ENCODE data around the gene ARL6. TPM values are rescaled to one million over a fixed set of nuclear protein-coding genes. Genes with fewer than 3 reads are reported as not detected.

ARL6 gene
- total RNA-seq, 1 donor from 2014 or later, result 6.1 TPM

- Mint-ChIP-seq H3K4me3 (ENCODE audit: unreplicated experiment) (peak overlapping the region; percentile 99), H3K27ac (ENCODE audit: unreplicated experiment) (no peak overlapping the region), H3K36me3 (ENCODE audit: unreplicated experiment) (peaks cover 11% of the 10 kb centered on the region), H3K4me1 (ENCODE audit: unreplicated experiment) (peaks cover 21% of the 10 kb centered on the region), H3K27me3 (ENCODE audit: unreplicated experiment) (peaks cover 7% of the 10 kb centered on the region), H3K9me3 (ENCODE audit: unreplicated experiment) (peaks cover 5% of the 10 kb centered on the region)
- TF ChIP-seq, protein P1, sequence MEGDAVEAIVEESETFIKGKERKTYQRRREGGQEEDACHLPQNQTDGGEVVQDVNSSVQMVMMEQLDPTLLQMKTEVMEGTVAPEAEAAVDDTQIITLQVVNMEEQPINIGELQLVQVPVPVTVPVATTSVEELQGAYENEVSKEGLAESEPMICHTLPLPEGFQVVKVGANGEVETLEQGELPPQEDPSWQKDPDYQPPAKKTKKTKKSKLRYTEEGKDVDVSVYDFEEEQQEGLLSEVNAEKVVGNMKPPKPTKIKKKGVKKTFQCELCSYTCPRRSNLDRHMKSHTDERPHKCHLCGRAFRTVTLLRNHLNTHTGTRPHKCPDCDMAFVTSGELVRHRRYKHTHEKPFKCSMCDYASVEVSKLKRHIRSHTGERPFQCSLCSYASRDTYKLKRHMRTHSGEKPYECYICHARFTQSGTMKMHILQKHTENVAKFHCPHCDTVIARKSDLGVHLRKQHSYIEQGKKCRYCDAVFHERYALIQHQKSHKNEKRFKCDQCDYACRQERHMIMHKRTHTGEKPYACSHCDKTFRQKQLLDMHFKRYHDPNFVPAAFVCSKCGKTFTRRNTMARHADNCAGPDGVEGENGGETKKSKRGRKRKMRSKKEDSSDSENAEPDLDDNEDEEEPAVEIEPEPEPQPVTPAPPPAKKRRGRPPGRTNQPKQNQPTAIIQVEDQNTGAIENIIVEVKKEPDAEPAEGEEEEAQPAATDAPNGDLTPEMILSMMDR (IDR thresholded peaks at IDR 0.05), result no peak
- DNase-seq (ENCODE audit: extremely low spot score, unreplicated experiment), result no peak
Measured at GRCh38 chr3:97765336-97765735, 778 bp downstream of the ARL6 start.

- Mint-ChIP-seq H3K27ac (ENCODE audit: unreplicated experiment) (no peak overlapping the region), H3K4me3 (ENCODE audit: unreplicated experiment) (no peak overlapping the region), H3K9me3 (ENCODE audit: unreplicated experiment) (peaks cover 21% of the 10 kb centered on the region), H3K36me3 (ENCODE audit: unreplicated experiment) (peaks cover 36% of the 10 kb centered on the region), H3K27me3 (ENCODE audit: unreplicated experiment) (no peaks in the 10 kb centered on the region), H3K4me1 (ENCODE audit: unreplicated experiment) (peaks cover 9% of the 10 kb centered on the region)
- DNase-seq (ENCODE audit: extremely low spot score, unreplicated experiment), result no peak
- TF ChIP-seq, protein P1 (IDR thresholded peaks at IDR 0.05), result no peak
Measured at GRCh38 chr3:97772926-97773325, 8.4 kb downstream of the ARL6 start.

DNA sequence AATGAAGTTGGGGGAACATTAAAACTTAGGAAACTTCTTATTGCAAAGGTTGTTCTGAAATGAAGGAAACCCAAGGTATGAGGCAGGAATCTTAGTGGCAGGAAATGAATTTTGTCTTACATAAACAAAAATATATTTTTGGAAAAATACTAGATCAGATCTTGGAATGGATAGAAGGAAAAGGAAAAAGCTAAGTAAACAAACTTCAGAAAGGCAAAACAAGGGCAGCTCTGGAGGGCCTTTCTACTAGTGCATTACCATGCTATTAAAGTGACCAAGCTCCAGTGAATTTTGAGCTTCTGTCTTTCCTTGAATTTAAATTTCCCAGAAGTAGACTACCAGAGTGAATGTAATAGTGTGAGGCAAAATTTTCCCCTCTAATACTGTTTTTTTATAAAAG lies 13.6 kb downstream of the ARL6 start:
- Mint-ChIP-seq H3K27ac (ENCODE audit: unreplicated experiment) (peak overlapping the region; percentile 12), H3K4me3 (ENCODE audit: unreplicated experiment) (no peak overlapping the region)

DNA sequence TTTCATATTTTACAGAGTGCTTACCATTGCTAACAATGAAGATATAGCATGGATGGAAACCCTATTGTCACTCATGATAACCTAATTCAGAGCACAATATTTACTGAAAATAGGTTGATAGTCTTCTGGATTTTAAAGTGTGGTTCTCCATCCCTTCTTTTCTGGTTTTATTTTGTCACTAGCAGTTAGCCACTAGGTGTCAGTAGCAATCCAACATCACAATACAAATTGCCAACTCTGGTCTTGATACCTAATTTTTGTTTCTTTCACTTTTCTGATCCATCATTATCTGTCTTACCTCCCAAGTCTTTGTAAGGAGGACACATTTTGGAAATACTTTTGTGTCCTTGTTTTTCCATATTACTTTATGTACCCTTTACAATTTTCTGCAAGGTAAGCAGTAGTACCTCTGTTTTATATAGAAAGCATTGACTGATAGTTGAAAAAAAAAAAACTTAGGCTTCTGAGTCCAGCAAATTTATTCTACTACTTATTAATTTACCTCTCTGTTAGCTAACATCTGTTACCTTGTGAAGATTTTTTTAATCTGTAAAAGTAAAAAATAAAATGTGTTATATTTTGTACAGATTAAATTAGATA lies 29.0 kb downstream of the ARL6 start:
- Mint-ChIP-seq H3K27ac (ENCODE audit: unreplicated experiment) (no peak overlapping the region), H3K9me3 (ENCODE audit: unreplicated experiment) (no peaks in the 10 kb centered on the region), H3K4me1 (ENCODE audit: unreplicated experiment) (no peaks in the 10 kb centered on the region), H3K27me3 (ENCODE audit: unreplicated experiment) (no peaks in the 10 kb centered on the region), H3K36me3 (ENCODE audit: unreplicated experiment) (no peaks in the 10 kb centered on the region), H3K4me3 (ENCODE audit: unreplicated experiment) (no peak overlapping the region)
- TF ChIP-seq, protein P1 (IDR thresholded peaks at IDR 0.05), result peak; percentile 88
- no peak for DNase-seq (ENCODE audit: extremely low spot score, unreplicated experiment)

More for the DNA sequence above, 13.6 kb downstream of the ARL6 start:
- Mint-ChIP-seq H3K36me3 (ENCODE audit: unreplicated experiment) (peaks cover 7% of the 10 kb centered on the region), H3K9me3 (ENCODE audit: unreplicated experiment) (no peaks in the 10 kb centered on the region), H3K27me3 (ENCODE audit: unreplicated experiment) (no peaks in the 10 kb centered on the region), H3K4me1 (ENCODE audit: unreplicated experiment) (peaks cover 17% of the 10 kb centered on the region)
- TF ChIP-seq, protein P1 (IDR thresholded peaks at IDR 0.05), result no peak
- no peak for DNase-seq (ENCODE audit: extremely low spot score, unreplicated experiment)

- no peaks in the 10 kb centered on the region for H3K4me1 Mint-ChIP-seq (ENCODE audit: unreplicated experiment)
- H3K4me3 Mint-ChIP-seq (ENCODE audit: unreplicated experiment), result no peak overlapping the region
- H3K27me3 Mint-ChIP-seq (ENCODE audit: unreplicated experiment), result no peaks in the 10 kb centered on the region
- DNase-seq (ENCODE audit: extremely low spot score, unreplicated experiment), result no peak
- H3K36me3 Mint-ChIP-seq (ENCODE audit: unreplicated experiment), result no peaks in the 10 kb centered on the region
- TF ChIP-seq, protein P1 (IDR thresholded peaks at IDR 0.05), result no peak
- no peaks in the 10 kb centered on the region for H3K9me3 Mint-ChIP-seq (ENCODE audit: unreplicated experiment)
- no peak overlapping the region for H3K27ac Mint-ChIP-seq (ENCODE audit: unreplicated experiment)
Measured at GRCh38 chr3:97795951-97796350, 31.4 kb downstream of the ARL6 start.

Data from osteocyte (in vitro differentiated cells).